T-helper 22 cell (primary cell): Measurements from ENCODE around the gene GSE1.

ENCODE experiments used
- DNase-seq: peaks from one replicate; pipeline ENCODE4 v3.0.0-alpha.2; 2020; ENCODE audit warnings: low read depth

GSE1 gene

GRCh38 chr16:85706449-85707034, 93.4 kb downstream of the GSE1 start:
- DNase-seq, result no peak

DNA sequence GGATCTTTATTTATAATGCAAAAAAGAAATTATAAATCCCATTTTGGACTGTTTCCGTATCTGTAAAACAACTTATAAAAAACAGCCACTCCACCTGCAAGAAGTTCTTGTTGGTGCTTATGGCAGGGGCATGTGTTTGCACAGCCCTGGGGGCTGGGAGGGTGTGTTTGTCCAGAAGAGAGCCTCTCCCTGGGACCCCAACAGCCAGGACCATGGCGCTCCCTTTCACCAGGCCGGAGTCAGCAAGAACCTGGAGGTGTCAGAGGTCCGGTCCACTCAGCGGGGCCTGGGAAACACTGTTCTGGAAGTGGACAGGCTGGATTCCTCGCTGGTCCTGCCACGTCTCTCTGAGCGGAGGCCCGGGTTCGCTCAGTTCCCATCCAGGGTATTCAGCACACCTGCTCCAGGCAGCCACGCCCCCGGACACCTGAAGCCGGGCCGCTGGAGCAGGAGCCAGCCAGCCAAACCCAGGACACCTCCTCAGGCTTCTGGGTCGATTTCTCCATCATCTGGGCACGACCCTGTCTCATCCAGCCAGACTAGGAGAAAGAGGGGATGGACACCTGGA, 94.5 kb downstream of the GSE1 start:
- DNase-seq, result no peak

- no peak for DNase-seq
Measured at GRCh38 chr16:85708338-85708737, 95.2 kb downstream of the GSE1 start.

DNA sequence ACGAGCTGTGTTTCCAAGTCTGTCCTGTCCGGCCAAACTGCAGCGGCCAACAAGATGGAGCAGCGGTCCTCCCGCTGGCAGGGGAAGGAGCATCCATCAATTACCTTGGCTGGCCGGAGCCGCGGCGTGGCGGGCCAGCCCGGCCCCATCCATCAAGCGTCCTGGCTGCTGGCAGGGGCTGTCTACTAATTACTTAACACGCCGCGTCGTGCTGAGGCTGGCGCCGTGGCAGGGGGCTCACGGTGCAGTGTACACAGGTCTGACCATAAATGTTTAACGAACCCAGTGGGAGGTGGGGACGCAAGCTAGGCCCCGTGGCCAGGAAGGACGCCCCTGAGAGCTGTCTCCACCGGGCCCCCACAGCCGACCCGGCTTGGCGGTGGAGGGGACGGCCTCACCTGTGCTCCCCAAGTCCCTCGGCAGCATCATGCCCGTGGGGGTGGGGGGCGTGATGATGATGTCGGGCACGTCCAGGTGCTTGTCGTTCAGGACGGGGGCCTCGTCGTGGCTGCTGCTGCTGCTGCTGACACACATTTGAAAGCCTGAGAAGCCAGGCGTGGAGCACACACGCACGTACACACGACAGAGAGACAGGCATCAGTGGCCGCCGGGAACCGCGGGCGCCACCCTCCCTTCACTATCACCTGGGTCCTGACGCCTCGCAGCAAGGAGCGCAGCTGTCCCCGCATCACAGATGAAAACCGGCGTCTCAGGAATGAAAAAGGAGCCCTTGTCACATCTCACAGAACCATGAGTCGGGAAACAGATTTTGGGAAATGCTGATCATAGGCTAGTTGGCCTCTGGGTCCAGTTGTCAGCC, 96.9 kb downstream of the GSE1 start:
- no peak for DNase-seq

DNA sequence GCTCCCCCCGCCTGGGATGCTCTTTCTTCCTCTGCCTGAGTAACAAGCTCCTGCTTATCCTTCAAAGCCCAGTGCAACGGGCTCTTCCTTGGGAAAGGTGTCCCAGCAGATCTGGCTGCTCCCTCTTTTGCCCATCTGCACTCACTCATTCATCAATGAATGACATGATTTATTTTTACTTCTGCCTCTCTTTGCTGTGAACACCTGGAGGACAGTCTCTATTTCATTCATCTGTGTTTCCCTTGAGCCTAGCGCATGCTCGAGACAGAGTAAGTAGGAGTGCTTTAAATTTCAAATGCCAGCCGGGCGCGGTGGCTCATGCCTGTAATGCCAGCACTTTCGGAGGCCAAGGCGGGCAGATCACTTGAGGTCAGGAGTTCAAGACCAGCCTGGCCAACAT, 97.6 kb downstream of the GSE1 start:
- DNase-seq, result no peak

DNA sequence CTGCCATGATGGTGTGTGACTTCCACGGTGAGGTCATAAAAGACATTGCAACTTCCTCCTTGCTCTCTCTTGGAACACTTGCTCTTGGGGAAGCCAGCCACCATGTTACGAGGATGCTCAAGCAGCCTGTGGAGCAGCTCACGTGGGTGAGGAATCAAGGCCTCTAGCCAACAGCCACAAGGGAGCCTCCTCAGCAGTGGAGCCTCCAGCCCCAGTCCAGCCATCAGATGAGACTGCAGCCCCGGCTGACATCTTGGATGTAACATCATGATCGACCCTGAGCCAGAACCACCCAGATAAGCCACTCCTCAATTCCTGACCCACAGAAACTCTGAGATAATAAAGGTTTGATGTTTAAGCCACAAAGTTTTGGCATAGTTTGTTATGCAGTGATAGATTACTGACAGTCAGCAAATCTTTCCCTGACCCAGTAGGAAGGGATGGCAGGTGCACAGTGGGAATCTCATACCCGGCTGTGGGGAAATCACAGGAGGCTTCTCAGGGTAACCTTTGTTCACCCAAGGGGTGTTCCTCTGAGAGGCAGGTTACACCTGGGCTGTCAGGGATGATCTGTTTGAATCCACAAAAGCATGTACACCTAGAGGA, 99.0 kb downstream of the GSE1 start:
- no peak for DNase-seq

DNA sequence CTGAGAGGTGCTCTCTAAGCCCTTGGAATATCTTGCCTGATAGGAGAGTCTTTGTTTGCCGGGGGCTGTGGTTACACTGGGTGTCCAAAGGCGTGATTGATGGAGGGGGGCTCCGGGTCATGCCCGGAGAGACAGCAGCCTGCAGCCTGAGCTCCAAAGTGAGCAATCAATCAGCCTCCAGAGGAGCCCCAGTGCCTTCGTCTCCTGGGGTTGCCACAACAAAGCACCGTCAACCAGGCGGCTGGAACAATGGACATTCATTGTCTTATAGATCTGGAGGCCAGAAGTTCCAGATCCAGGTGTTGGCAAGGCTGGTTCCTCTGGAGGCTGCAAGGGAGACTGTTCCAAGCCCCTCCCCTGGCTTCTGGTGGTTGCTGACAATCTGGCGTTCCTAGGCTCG, 99.7 kb downstream of the GSE1 start:
- no peak for DNase-seq

DNA sequence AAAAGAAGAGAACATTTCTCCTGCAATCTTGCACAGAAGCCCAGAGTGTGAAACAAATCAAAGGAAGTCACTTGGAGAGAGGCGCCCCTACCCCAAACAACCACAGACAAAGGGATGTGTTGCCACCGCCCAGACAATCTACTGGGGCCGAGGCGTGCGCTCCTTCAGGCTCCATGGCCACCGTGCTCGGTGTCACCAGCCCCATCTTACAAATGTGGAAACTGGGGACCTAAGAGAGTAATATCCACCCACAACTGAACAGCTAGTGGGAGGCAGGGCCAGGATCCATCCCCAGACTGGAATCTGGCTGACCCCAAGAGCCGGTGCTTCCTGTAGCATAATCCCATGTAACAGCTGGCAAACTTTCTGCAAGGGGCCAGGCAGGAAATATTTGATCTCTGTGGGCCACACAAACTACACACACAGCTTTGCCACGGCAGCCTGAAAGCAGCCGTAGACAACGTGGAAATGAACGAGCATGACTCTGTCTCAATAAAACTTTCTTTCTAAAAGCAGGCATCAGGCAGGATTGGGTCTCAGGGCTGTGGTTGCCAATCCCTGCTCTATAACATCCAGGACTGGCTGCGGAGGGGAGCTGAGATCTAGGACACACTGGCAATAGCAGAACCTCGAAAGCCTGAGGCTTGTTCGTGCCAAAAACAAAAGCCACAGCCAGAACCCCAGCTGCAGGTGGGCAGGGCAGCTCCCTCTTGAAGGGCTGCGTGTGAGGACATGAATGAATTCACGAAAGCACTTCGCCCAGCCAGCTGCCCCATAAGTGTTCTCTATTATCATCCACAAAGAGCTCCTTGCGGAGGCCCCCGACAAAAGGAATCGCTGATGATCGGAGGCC, 102.3 kb downstream of the GSE1 start:
- DNase-seq, result no peak

GRCh38 chr16:85716022-85716679, 103.0 kb downstream of the GSE1 start:
- DNase-seq, result no peak

DNA sequence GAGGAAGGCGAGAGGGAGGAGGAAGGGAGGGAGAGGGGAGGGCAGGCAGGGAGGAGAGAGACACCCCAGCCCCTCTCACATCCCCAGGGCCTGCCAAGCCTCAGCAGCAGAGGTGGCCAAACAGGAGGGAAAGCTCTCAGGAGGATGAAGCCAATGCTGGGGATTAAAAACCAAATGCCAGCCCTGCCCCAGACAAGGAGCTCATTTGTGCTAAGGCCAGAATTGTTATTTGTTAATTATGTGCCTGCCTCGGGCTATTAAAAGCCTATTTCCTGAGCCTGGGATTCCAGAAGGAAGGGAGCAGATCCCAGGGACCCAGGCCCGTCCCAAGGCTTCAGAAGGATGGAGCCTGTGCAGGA, 103.5 kb downstream of the GSE1 start:
- no peak for DNase-seq

DNA sequence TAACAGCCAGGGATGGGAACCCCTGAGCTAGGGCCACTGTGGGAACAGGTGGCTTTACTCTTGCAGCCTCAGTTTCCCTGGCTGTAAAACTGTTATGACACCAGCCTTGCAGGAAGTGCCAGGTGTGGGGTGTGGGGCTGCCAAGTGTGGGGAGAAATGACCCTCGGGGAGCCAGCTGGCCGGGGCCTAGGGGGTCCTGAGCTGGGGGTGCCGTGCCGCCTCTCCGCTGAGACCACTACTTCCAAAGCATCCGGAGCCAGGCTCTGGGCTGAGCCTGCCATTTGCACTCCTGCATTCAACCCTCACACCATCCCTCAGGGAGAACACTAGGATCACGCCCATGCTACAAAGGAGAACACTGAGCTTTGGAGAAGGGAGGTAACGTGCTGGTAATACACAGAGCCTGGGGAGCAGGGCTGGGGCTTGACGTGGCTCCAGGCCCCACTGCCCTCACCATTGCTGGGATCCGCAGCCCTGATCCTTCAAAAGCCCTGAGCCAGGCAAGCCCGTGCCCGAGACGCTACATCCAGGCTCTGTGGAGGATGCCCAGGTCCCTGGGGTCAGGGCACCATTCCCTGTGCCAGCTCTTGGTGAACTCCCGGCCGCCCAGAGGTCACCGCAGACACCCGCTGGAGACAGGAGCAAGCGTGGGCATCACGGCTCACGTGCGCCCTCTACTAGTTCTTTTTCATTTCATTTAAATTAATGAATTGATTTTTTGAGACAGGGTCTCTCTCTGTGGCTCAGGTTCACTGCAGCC, 104.5 kb downstream of the GSE1 start:
- DNase-seq, result no peak

DNA sequence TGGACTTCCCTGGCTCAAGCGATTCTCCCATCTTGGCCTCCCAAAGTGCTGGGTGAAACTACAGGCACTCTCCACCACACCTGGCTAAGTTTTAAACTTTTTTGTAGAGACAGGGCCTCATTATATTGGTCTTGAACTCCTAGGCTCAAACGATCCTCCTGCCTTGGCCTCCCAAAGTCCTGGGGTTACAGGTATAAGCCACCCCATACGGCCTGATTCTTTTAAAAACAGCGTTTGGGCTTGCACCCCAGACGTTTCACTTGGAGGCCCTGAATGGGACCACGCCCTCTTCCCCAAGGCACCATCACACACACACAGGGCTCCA, 105.0 kb downstream of the GSE1 start:
- no peak for DNase-seq

- no peak for DNase-seq
Measured at GRCh38 chr16:85718682-85719081, 105.6 kb downstream of the GSE1 start.

GRCh38 chr16:85719605-85720301, 106.6 kb downstream of the GSE1 start:
- DNase-seq, result no peak

GRCh38 chr16:85720302-85720637, 107.1 kb downstream of the GSE1 start:
- DNase-seq, result no peak

GRCh38 chr16:85722128-85722893, 109.2 kb downstream of the GSE1 start:
- DNase-seq, result no peak

- DNase-seq, result no peak
Measured at GRCh38 chr16:85724126-85724879, 111.2 kb downstream of the GSE1 start.

- no peak for DNase-seq
Measured at GRCh38 chr16:85724936-85725335, 111.8 kb downstream of the GSE1 start.
